ENCODE measurements around the gene COL5A1.

The COL5A1 gene

DNA sequence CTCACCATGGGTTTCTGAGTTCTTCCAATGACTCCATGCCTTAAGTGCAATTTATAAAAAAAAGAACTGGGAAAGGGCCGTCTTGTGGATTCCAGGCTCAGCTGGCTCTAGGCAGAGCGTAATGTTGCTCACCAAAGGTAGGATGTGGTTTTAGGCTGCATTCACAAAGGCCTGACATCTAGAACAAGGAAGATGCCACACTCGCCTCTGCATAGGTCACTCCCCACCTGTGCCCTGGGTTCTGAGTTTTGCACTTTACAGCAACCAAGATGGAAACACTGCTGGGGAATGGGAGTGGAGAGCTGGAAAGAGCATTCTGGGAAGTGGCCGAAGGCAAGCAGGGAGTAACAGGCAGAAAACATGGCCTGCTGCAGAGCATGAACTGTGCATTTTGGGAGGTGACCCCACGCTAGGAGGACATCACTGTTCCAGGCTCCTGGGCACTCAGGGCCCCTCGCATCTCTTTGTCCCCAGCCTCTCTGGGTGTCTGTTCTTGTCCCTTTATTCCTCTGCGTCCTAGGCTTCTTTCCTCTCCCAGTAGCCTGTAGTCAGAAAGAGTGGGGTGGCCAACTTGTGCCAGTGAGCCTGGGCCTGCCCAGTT is 251.3 kb downstream of the COL5A1 start:
- CTCF ChIA-PET: no interaction called here

More for the DNA sequence above, 251.3 kb downstream of the COL5A1 start:
- DNase-seq (ENCODE audit: extremely low spot score): no peak
- TF ChIP-seq CTCF (IDR thresholded peaks at IDR 0.05; ENCODE audit: control extremely low read depth, extremely low read depth, low read depth, missing control alignments): no peak
- POLR2A ChIA-PET: no interaction called here
